Stimulated activated naive CD8-positive, alpha-beta T cell treated with anti-CD3 and anti-CD28 coated beads, Interleukin-15, Interleukin-2, amounts not matched to agents 100 U/mL and 50 U/mL, for 24 hours (primary cell): Measurements from ENCODE around the gene KCTD13.
"Not testable (repeated sequence)": the region's sequence is repeated elsewhere in the genome, so short reads cannot be mapped to it uniquely, and the experiment has no call there.

ENCODE experiments used
- ATAC-seq: fragments of 150-1000 bp; cut with Tn5 transposase; one replicate; pipeline ENCODE4 v1.10.0; 2021
- DNase-seq: peaks from one replicate; pipeline ENCODE4 v3.0.0; 2021

The KCTD13 gene

DNA sequence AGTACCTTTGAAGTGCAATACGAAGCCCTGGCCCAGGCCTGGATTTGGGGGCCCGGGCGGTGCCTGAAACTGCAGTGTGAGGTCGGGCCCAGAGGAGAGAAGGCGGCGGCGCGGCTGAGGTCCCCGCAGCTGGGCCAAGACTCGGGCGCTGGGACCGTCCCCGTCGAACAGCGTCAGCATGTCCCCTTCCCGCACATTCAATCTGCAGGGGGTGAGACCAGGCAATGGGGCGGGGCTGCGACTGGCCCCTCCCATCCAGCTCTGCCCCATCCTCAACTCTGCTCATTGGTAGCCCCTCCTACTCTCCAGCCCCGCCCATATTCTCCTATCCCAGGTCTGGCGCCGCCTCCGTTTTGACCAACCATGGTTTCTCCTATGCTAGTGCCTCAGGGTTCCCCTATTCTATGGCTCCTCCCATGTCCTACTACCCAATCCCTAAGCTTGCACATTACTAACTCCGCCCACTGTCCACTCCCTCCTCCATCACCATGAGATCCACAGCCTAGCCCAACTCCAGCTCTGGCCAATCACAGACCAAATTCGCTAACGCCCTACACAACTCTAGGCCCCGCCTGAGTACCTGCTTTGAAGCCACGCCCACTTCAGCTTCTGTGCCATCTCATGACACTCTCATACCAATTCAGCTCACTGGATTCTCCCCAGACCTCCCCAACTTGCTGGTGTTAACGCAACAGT lies 48.6 kb downstream of the KCTD13 start:
- peak; percentile 69 for DNase-seq
- peak; percentile 70 for ATAC-seq

DNA sequence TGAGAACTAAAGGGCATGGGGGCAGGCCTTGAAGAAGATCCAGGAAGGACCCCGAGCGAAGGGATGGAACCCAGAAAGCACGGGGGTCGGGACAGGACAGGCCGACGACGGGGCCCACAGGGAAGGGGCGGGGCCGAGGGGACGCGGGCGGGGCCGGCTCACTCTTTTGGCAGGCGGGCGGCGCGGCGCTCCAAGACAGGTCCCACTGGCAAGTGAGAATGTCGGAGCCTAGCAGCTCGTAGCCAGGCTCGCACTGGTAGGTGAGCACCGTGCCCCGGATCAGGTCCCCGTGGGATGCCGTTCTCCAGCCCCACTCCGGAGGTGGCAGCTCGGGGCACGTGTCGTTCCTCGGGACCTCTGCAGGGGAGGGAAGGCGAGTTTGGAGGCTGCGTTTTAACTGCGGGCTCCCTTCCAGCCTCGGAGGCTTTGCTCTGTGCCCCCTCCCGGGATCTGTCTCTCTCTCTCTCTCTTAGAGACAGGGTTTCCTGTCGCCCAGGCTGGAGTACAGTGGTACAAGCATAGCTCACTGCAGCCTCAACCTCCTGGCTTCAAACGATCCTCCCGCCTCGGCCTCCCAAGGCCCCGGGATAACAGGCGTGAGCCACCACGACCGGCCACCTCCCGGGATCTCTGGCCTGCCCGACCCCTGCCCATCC lies 49.3 kb downstream of the KCTD13 start:
- DNase-seq (peak; percentile 58), ATAC-seq (peak; percentile 29)

DNA sequence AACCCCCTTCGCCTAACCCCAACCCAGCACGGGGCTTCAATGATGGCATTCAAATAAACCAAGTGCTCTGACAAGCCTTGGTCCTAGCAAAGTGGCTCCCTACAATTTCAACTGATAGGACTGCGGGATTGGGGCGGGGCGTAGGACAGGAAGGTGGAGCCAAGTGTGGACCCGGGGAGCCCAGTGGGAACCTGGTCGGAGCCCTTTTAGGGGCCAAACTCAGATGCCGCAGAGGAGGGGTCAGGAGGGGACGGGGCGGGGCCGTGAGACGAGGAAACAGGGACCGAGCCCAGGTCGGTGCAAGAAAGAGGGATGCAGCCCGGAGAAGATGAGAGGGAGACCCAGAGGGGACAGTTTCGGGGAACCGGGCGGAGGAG lies 49.8 kb downstream of the KCTD13 start:
- DNase-seq, result no peak
- ATAC-seq, result no peak

DNA sequence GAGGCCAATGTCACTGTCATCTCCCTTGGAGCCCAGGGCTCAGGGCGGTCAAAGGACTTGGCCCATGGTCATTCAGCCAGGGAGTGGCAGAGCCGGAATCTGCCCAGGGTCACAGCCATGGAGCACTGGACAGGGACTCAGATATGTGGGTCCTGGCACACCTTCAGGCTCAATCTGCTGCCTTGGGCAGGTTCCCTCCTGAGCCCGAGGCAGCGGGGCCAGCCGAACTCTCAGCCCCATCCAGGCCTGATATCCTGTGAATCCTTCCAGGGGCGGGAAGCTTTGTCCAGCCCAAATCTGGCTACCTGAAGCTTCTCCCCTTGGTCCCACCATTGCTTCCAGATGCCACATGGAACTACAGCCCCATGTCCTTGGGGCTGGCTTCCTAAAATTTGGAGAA lies 50.8 kb downstream of the KCTD13 start:
- ATAC-seq (no peak), DNase-seq (no peak)

DNA sequence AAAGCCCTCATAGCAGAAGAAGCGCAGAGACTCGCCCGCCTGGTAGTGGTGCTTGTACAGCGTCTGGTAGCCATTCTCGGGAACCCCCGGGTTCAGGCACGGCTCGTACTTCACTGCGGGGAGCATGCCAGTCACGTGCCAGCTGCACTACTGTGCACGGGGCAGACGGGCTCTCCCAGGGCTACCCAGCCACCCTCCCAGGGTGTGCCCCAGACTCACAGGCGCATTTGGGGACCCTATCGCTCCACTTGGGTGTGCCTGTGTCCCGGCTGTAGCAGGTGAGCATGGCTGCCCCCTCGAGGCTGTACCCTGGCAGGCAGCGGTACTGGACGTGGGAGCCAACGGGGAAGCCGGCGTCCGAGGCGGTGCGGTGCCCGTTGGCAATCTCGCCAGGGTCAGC lies 52.7 kb downstream of the KCTD13 start:
- ATAC-seq (no peak), DNase-seq (no peak)

DNA sequence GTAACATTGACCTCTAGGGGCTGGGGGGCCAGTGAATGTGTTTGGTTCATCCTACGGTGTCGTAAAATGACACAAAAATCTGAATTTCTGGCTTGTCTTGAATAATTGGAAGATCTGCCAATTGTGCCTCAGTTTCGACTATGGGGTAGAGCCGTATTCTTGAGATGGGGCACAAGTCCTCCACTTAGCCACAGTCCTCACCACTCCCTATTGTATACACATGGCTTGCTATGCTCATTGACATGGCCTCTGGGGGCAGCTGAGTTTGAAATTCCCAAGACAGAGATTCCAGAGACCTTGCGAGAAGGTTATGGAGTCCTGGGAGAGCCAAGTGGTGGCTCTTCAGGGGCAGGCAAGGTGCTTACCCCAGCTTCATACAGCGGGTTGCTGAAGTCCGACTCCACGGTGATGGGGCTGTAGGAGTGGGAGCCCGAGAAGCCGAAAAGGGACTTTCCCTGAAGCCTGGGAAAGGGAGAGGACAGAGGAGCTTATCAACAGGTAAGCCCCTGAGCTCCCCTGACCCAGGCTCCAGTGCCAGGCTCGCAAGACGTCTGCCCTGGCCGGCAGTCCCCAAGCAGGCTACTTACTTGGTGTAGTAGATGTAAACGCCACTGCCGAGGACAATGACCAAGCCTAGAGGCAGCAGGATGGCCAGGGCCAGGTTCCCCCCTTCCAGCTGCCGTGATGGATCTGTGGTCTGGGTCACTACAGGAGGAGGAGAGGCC lies 54.0 kb downstream of the KCTD13 start:
- ATAC-seq (no peak), DNase-seq (no peak)

DNA sequence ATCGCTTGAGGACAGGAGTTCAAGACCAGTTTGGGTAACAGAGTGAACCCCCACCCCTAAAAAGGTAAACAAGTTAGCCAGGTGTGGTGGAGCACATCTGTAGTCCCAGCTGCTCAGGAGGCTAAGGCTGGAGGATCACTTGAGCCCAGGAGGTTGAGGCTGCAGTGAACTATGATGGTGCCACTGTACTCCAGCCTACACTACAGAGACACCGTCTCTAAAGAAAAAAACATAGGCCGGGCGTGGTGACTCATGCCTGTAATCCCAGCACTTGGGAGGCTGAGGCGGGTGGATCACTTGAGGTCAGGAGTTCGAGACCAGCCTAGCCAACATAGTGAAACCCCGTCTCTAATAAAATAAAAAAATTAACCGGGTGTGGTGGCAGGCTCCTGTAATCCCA lies 57.0 kb downstream of the KCTD13 start:
- not testable (repeated sequence) for ATAC-seq, DNase-seq

DNA sequence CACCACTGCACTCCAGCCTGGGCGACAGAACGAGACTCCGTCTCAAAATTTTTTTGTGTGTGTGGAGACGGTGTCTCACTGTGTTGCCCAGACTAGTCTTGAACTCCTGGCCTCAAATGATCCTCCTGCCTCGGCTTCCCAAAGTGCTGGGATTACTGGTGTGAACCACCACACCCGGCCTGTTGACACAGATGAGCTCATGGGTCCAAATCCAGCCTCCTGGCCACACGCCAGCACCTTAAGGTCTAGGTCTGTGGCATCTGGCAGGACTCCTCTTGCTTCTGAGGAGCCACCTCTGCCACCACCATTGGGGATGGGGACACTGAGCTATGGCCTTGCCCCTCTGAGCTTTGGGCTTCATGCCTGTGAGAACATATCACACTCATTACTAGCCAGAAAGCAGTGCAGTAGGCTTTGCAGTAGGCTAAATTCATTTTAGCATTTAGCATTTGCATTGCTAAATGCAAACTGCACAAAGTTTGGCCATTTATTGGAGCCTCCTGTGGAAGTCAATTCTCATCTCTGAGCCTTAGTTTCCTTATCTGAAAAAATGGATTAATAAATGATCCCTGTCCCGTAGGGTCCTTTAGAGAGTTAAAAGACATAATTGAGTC lies 57.5 kb downstream of the KCTD13 start:
- DNase-seq, result no peak

DNA sequence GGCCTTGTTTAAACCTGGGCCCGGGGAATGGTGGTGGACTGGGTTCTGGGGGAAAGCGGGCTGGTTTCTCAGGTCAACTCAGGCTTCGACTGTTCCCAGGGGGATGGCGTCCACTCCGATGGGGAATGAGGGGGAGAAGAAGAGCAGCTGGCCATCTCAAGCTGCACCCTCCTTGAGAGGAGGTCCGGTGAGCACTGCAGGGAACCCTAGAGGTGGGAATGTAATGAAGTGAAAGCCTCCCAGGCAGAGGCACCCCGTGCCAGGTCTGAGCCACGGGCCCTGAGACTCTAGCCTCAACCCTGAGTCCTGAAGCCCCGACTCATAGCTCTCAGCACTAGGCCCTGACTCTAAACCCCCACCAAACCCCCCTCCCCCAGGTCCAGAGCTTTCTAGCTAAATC lies 61.8 kb downstream of the KCTD13 start:
- no peak for DNase-seq
- ATAC-seq, result no peak

More for the DNA sequence above, 57.5 kb downstream of the KCTD13 start:
- ATAC-seq, result no peak

DNA sequence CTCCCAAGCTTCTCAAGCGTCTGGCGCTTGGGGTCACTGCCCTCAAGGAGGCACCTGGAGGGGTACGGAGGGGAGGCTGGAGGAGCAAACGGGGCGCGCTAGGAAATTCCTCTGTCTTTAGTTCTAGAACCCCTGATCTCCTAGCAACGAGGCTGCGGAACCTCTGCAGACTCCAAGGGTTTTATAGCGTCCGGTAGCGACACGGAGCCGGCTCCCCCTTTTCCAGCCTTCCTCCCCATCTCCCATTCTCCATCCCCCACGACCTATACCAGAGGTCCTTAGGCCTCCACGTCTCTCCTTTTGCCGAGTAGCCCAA lies 62.4 kb downstream of the KCTD13 start:
- no peak for ATAC-seq
- no peak for DNase-seq

DNA sequence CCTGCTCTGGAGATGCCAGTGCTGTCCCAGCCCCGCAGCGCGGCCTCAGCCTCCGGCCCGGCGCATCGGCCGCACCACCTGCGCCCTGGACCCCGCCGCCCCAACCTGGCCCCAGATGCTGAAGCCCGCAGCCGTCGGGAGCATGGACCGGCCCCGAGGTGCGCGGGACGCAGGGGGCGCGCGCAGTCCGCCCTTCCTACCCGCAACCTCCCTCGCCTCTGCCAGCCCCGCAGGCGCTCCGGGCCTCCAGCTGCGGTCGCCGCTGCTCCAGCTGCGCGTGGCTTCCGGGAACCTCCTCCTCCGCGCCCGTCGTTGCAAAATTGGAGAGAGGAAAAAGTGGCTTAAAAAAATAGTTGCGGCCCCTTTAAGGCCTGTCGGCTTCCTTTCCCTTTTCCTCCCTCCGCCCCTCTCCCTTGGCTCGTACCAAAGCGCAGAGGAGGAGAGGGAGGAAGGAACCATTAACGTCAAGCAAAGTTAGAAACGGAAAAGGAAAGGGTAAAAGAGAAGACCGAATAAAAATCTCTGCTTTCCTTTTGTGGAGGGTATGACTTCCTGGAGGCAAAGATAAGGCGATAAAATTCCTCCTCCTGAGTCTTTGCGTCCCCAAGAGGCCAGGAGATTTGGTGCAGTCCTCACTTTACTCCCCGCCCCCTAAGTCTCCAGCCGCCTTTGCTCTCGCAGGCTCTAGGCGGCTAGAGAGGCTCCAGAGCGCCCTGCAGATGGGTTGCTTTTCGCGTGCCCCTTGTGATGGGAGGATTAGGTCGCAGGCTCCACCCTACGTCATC lies 63.0 kb downstream of the KCTD13 start, which contains the start of gene CDIPT:
TSS of gene CDIPT (minus strand) at position 343 of the 785 bp plus-strand sequence. CDS start 369 bp downstream, outside the sequence.
- peak; percentile 99 for ATAC-seq
- peak; percentile 91 for DNase-seq

DNA sequence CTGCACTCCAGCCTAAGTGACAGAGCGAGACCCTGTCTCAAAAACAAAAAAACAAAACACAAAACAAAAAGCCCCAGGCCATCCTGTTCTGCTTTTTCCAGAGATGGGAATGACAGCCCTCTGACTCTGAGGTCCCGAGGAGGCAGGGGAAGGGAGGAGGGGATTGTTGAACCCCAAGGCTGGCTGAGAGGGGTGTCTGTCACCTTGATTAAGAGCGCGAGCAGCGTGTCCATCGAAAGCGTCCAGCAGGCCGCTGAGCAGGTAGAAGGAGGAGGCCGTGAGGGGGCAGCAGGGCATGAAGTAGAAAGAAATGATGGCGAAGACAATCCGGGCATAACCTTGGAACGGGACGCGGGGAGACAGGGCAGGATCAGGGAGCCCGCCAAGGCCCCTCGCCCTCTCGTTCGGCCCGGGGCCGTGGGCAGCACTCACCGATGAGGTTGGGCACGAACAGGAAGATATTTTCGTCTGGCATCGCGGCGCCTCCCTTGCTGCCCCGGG lies 63.6 kb downstream of the KCTD13 start:
- DNase-seq (peak; percentile 20), ATAC-seq (no peak)

DNA sequence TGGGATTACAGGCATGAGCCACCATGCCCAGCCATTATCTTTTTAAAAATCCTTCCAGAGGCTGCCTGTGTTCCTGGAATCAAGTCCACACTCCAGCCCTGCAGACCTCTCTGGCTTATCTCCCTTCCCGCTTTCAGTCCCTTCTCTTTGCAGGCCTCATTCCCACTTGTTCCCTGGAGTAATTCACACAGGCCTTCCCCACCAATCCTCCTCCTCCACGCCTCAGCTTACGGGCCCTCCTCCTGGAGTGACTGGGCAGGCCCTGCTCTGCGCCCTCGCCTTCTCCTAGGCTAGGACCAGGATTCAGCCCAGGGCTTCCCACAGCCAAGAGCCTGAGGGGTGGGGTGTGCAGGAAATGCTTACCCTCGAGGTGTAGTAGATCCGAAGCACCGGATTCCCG lies 65.8 kb downstream of the KCTD13 start:
- no peak for ATAC-seq
- no peak for DNase-seq

DNA sequence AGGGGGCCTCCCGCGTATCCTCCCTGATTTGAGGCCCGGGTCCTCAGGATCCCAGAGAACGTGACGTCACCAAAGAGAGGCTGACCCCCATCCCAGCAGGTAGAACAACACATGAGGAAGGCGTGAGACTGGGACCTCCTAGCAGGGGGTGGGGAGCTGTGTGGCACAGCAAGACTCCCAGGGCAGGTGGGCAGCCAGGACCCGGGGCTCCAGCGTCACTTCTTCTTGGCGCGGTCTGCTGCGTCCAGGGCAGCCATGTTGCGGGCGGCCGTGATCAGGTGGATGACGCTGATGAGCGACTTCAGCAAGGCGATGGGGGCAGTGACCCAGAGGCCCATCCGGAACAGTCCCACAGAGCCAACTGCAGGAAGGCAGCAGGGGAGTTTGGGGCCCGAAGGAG lies 67.1 kb downstream of the KCTD13 start:
- no peak for DNase-seq
- ATAC-seq, result no peak

DNA sequence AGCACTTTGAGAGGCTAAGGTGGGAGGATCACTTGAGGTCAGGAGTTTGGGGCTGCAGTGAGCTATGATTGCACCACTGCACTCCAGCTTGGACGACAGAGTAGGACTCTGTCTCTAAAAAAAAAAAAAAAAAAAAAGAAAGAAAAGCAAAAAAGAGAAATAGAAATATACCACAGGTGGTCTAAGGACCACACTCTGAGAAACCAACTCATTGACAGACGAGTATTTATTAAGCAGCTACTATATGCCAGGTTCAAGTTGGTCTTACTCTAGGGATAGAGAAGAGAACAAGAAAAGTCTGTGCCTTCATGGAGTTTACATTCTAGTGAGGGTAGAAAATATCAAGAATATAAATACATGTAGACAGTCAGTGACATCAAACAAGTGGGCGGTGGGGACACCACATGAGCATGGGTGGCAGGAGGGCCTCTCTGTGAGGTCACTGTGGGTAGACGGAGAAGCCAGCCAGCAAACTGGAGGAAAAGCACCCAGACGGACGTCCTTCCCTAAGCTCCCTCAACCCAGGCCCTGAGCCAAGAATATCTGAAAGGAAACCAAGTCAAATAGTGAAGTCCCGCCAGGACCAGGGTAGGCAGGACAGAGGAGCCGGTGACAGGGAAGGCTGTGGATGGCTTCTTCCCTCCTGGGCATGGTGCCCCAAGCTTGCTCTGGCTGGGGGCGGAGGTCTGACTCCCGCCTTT lies 67.7 kb downstream of the KCTD13 start:
- ATAC-seq (no peak), DNase-seq (no peak)

DNA sequence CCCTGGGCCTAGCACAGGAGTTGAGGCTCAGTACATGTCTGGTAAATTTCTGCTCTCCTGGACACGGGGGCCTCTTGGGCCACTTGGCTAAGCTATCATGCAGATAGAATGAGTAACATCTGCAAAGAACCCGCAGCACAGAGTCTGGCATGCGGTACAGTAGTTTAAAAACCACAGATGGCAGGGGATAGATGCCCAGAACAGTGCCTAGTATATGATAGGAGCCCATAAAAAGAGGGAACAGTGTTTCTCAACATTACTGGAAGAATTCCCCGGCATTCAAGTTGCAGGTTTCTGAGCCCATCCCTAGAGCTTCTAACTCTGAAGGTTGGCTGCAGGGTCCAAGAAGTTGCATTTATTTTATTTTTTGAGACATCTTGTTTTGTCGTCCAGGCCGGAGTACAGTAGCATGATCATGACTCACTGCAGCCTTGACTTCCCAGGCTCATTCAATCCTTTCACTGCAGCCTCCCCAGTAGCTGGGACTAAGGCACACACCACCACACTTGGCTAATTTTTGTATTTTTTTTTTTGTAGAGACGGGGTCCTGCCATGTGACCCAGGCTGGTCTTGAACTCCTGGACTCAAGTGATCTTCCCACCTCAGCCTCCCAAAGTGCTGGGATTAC lies 68.8 kb downstream of the KCTD13 start:
- ATAC-seq, result no peak
- DNase-seq, result no peak
